H1 (cell line): ENCODE results near the gene INAFM2. TPM values are rescaled to one million over a fixed set of nuclear protein-coding genes. Genes with fewer than 3 reads are reported as not detected.

ENCODE experiments used
- CTCF ChIA-PET: fragments of 300-600 bp; sonication (Branson Sonifier 250); formaldehyde crosslinking; loops from one replicate; lab custom pipeline; 2021; ENCODE audit not compliant: partially characterized antibody; lab: Charles Lee
- POLR2A ChIA-PET: fragments of 300-600 bp; sonication (Branson Sonifier 250); formaldehyde crosslinking; loops from one replicate; lab custom pipeline; 2021; ENCODE audit warnings: inconsistent platforms; ENCODE audit not compliant: partially characterized antibody; lab: Charles Lee
- DNase-seq, 2 experiments: peaks; one replicate each; pipeline versions ENCODE4 v3.0.0 to v3.0.0-alpha.2; 2010 to 2022; ENCODE audit warnings: low spot score in 2 of 2, low read depth in 1 of 2, mixed read lengths in 1 of 2
- FAIRE-seq: peaks from 2 replicates; lab custom pipeline; 2011; peaks lifted over from hg19 to GRCh38; lab: Jason Lieb, UNC
- H2AFZ ChIP-seq: 2 replicates; pipeline ENCODE4 v1.8.1; 2012; ENCODE audit warnings: low read length, inconsistent platforms
- H2AK5ac ChIP-seq: 2 replicates; pipeline ENCODE4 v1.6.1; 2013; ENCODE audit warnings: low read depth, low read length
- H2BK120ac ChIP-seq: replicated peaks from 2 replicates; pipeline ENCODE3; 2013; ENCODE audit warnings: low read depth, low read length, inconsistent platforms
- H2BK12ac ChIP-seq: 2 replicates; pipeline ENCODE4 v1.6.1; 2013; ENCODE audit warnings: low read depth, low read length
- H2BK15ac ChIP-seq: 2 replicates; pipeline ENCODE4 v1.6.1; 2013; ENCODE audit warnings: low read length
- H2BK20ac ChIP-seq: 2 replicates; pipeline ENCODE4 v1.6.1; 2013; ENCODE audit warnings: low read length
- H2BK5ac ChIP-seq: 2 replicates; pipeline ENCODE4 v1.6.1; 2013; ENCODE audit warnings: low read depth, low read length
- H3K14ac ChIP-seq: 2 replicates; pipeline ENCODE4 v1.6.1; 2013; ENCODE audit warnings: inconsistent platforms; ENCODE audit not compliant: insufficient read length
- H3K18ac ChIP-seq: 2 replicates; pipeline ENCODE4 v1.6.1; 2013; ENCODE audit warnings: low read length; ENCODE audit errors: extremely low read depth
- H3K23ac ChIP-seq: 2 replicates; pipeline ENCODE4 v1.6.1; 2013; ENCODE audit warnings: inconsistent platforms; ENCODE audit not compliant: insufficient read length
- H3K23me2 ChIP-seq: 2 replicates; pipeline ENCODE4 v1.6.1; 2013; ENCODE audit warnings: low read depth, low read length
- H3K27ac ChIP-seq: 2 replicates; pipeline ENCODE4 v1.6.1; 2011; ENCODE audit warnings: low read depth, low read length, inconsistent platforms
- H3K27me3 ChIP-seq, 4 experiments: replicated peaks in 1 of 4; 1 replicate in 1 of 4; 2 replicates in 3 of 4; pipeline versions ENCODE4 v1.6.1 to v1.8.1; 2011 to 2013; ENCODE audit warnings: low read length in 3 of 4, mild to moderate bottlenecking in 3 of 4, inconsistent platforms in 2 of 4, mixed read lengths in 2 of 4, moderate library complexity in 1 of 4; ENCODE audit not compliant: control insufficient read depth in 3 of 4, insufficient read depth in 3 of 4; ENCODE audit errors: extremely low read depth in 1 of 4
- H3K36me3 ChIP-seq, 4 experiments: 2 replicates each; pipeline versions ENCODE4 v1.6.1 to v1.8.1; 2011 to 2013; ENCODE audit warnings: mild to moderate bottlenecking in 4 of 4, low read length in 3 of 4, moderate library complexity in 2 of 4, control low read depth in 1 of 4, inconsistent platforms in 1 of 4; ENCODE audit not compliant: insufficient read depth in 4 of 4, control insufficient read depth in 2 of 4
- H3K4ac ChIP-seq: replicated peaks from 2 replicates; pipeline ENCODE3; 2013; ENCODE audit warnings: low read length, low read depth, mixed read lengths, inconsistent platforms; ENCODE audit not compliant: insufficient read length
- H3K4me1 ChIP-seq, 4 experiments: replicated peaks in 1 of 4; 1 replicate in 1 of 4; 2 replicates in 3 of 4; pipeline versions ENCODE4 v1.6.1 to v1.8.1; 2011 to 2013; ENCODE audit warnings: low read length in 3 of 4, inconsistent platforms in 2 of 4, mixed read lengths in 1 of 4; ENCODE audit not compliant: insufficient read depth in 4 of 4, control insufficient read depth in 3 of 4
- H3K4me2 ChIP-seq, 2 experiments: 2 replicates each; pipeline versions ENCODE4 v1.6.1 to v1.8.1; 2011 to 2013; ENCODE audit warnings: low read depth in 2 of 2, low read length in 2 of 2, control low read depth in 1 of 2, inconsistent platforms in 1 of 2, mild to moderate bottlenecking in 1 of 2; ENCODE audit not compliant: insufficient read depth in 1 of 2
- H3K4me3 ChIP-seq, 4 experiments: fragments of 200-600, 300-600 bp in 1 of 4; sonication (generic), shearing (Covaris generic), sonication (Bioruptor Twin) in 1 of 4; 2 replicates each; pipeline versions ENCODE4 v1.5.1 to v1.8.1; 2011 to 2016; ENCODE audit warnings: low read length in 4 of 4, low read depth in 3 of 4, control low read depth in 2 of 4, inconsistent platforms in 2 of 4, mild to moderate bottlenecking in 2 of 4, mixed read lengths in 1 of 4, moderate library complexity in 1 of 4; ENCODE audit not compliant: insufficient read depth in 2 of 4; ENCODE audit errors: extremely low read depth in 1 of 4
- H3K56ac ChIP-seq: replicated peaks from 2 replicates; pipeline ENCODE3; 2013; ENCODE audit warnings: low read depth, mild to moderate bottlenecking, mixed read lengths, low read length, inconsistent platforms; ENCODE audit not compliant: insufficient read length
- H3K79me1 ChIP-seq: 2 replicates; pipeline ENCODE4 v1.6.1; 2013; ENCODE audit warnings: low read depth, low read length, control low read depth
- H3K79me2 ChIP-seq, 2 experiments: 2 replicates each; pipeline versions ENCODE4 v1.6.1 to v1.8.1; 2012 to 2013; ENCODE audit warnings: low read length in 2 of 2, mild to moderate bottlenecking in 2 of 2, inconsistent platforms in 1 of 2; ENCODE audit not compliant: insufficient read depth in 2 of 2, control insufficient read depth in 1 of 2
- H3K9ac ChIP-seq, 4 experiments: replicated peaks in 1 of 4; 1 replicate in 1 of 4; 2 replicates in 3 of 4; pipeline versions ENCODE4 v1.6.1 to v1.8.1; 2011 to 2013; ENCODE audit warnings: low read depth in 3 of 4, low read length in 3 of 4, control low read depth in 2 of 4, mild to moderate bottlenecking in 2 of 4, moderate library complexity in 2 of 4, inconsistent platforms in 1 of 4; ENCODE audit errors: extremely low read depth in 1 of 4
- H3K9me3 ChIP-seq, 2 experiments: 2 replicates each; pipeline versions ENCODE4 v1.6.1 to v1.8.1; 2012 to 2013; ENCODE audit warnings: mild to moderate bottlenecking in 2 of 2, moderate library complexity in 2 of 2, control low read depth in 1 of 2, inconsistent platforms in 1 of 2, low read depth in 1 of 2, low read length in 1 of 2, mixed read lengths in 1 of 2; ENCODE audit not compliant: insufficient read depth in 2 of 2
- H4K20me1 ChIP-seq, 2 experiments: replicated peaks in 1 of 2; 2 replicates each; pipeline versions ENCODE3 to v1.8.1; 2011 to 2013; ENCODE audit warnings: inconsistent platforms in 2 of 2, low read length in 2 of 2, mild to moderate bottlenecking in 1 of 2; ENCODE audit not compliant: insufficient read depth in 2 of 2, control insufficient read depth in 1 of 2
- H4K5ac ChIP-seq: 2 replicates; pipeline ENCODE4 v1.6.1; 2013; ENCODE audit warnings: low read length, low read depth, mixed read lengths, inconsistent platforms; ENCODE audit not compliant: insufficient read length
- H4K8ac ChIP-seq: 2 replicates; pipeline ENCODE4 v1.8.0; 2013; ENCODE audit warnings: mild to moderate bottlenecking, moderate library complexity, low read length, inconsistent platforms; ENCODE audit not compliant: insufficient read depth; ENCODE audit errors: extremely low read depth
- H4K91ac ChIP-seq: replicated peaks from 2 replicates; pipeline ENCODE3; 2013; ENCODE audit warnings: low read length, mixed read lengths, inconsistent platforms; ENCODE audit not compliant: insufficient read length
- ATF2 ChIP-seq: IDR thresholded peaks from 2 replicates; pipeline ENCODE4 v1.6.1; 2012; ENCODE audit warnings: low read length, inconsistent platforms
- CBX5 ChIP-seq: fragments of 300-800, 300-1000 bp; sonication (generic); IDR thresholded peaks from 2 replicates; pipeline ENCODE4 v1.7.1; 2016; ENCODE audit warnings: antibody characterized with exemption, low read length, low read depth
- CHD2 ChIP-seq: IDR thresholded peaks from 2 replicates; pipeline ENCODE4 v1.6.1; 2012; ENCODE audit warnings: low read length, improper control_type of control experiment
- NRF1 ChIP-seq: IDR thresholded peaks from 2 replicates; pipeline ENCODE4 v1.6.1; 2011; ENCODE audit warnings: mild to moderate bottlenecking, low read depth, low read length, improper control_type of control experiment
- POLR2AphosphoS5 ChIP-seq: IDR thresholded peaks from 2 replicates; pipeline ENCODE4 v1.6.1; 2011; ENCODE audit warnings: low read depth, low read length
- POU5F1 ChIP-seq: IDR thresholded peaks from 2 replicates; pipeline ENCODE4 v1.6.1; 2011; ENCODE audit warnings: low read depth, mild to moderate bottlenecking, low read length, moderate library complexity
- RNF2 ChIP-seq: fragments of 200-900, 300-1000 bp; sonication (generic); IDR thresholded peaks from 2 replicates; pipeline ENCODE4 v1.7.1; 2016; ENCODE audit warnings: borderline replicate concordance, low read depth, mild to moderate bottlenecking, antibody characterized with exemption, low read length; ENCODE audit not compliant: poor library complexity, severe bottlenecking; ENCODE audit errors: missing control alignments
- RXRA ChIP-seq: IDR thresholded peaks from 2 replicates; pipeline ENCODE4 v1.6.1; 2011; ENCODE audit warnings: low read depth, mild to moderate bottlenecking, low read length, moderate library complexity; ENCODE audit not compliant: insufficient read depth
- SAP30 ChIP-seq: fragments of 300-600 bp; sonication (generic); IDR thresholded peaks from 2 replicates; pipeline ENCODE4 v1.7.1; 2012; ENCODE audit warnings: low read length, moderate library complexity, mild to moderate bottlenecking, inconsistent platforms; ENCODE audit not compliant: insufficient read depth, insufficient replicate concordance
- SIX5 ChIP-seq: IDR thresholded peaks from 2 replicates; pipeline ENCODE4 v1.6.1; 2011; ENCODE audit warnings: mild to moderate bottlenecking, low read depth, low read length
- TAF1 ChIP-seq: IDR thresholded peaks from 2 replicates; pipeline ENCODE4 v1.6.1; 2011; ENCODE audit warnings: mild to moderate bottlenecking, low read depth, low read length
- YY1 ChIP-seq: IDR thresholded peaks from 2 replicates; pipeline ENCODE4 v1.6.1; 2011; ENCODE audit warnings: low read depth, mild to moderate bottlenecking, low read length
- WGBS, 2 experiments: shearing (Covaris generic) in 1 of 2; methylation state at CpG; one replicate each; pipeline versions ENCODE4 v1.1.6 to v1.1.7; 2013 to 2015; ENCODE audit warnings: low lambda C conversion rate in 2 of 2, mixed read lengths in 2 of 2, inconsistent platforms in 1 of 2, low coverage in 1 of 2, missing lambda C conversion rate in 1 of 2; ENCODE audit not compliant: insufficient replicate concordance in 2 of 2, insufficient coverage in 1 of 2, insufficient read length in 1 of 2; ENCODE audit errors: extremely low coverage in 1 of 2, missing lambda C conversion rate in 1 of 2; 5-methylcytosine and 5-hydroxymethylcytosine counted together
- polyA plus RNA-seq, 7 experiments: library from polyadenylated mRNA; depleted of rRNA in 3 of 7; stranded (reverse) in 5 of 7; unstranded in 2 of 7; fragments of >200 nt in 5 of 7; fragments of 200-250 nt in 2 of 7; gene quantifications; 1 replicate in 5 of 7; 2 replicates in 1 of 7; 4 replicates in 1 of 7; pipeline versions ENCODE4 v1.2.1 to v1.2.3, GENCODE V29; 2011 to 2013; ENCODE audit warnings: missing spikeins in 2 of 7, mixed read lengths in 2 of 7
- total RNA-seq: library from RNA; stranded (reverse); fragmentation: NEBNext Ultra II Directional; extraction: Animal tissue kit (Norgen Biotek cat#: 25700); gene quantifications from 2 replicates; pipeline ENCODE4 v1.2.1, GENCODE V29; 2021

Gene INAFM2
- total and polyA plus RNA-seq, 2 of the 8 experiments (the other 6 are each of a cell fraction or from before 2014, with no cell fraction given): 15.3 to 35.1 TPM

- CTCF ChIA-PET: interaction anchor here (2.1 to 27.9 kb wide), 7 partner anchors 15 to 239 kb away, joined by 4 to 1340 read pairs (median 295); partner anchors contain the start of genes CCDC9B, INAFM2, PAK6 and PLCB2
- Histone ChIP-seq H3K79me1 (no peaks in the 10 kb centered on the region), H3K4me1 (peaks cover 7 to 24% (median 16%) of the 10 kb centered on the region in 4 experiments), H4K5ac (no peak overlapping the region), H3K9me3 (no peaks in the 10 kb centered on the region), H3K56ac (no peak overlapping the region), H3K27ac (no peak overlapping the region), H3K79me2 (no peaks in the 10 kb centered on the region), H2BK20ac (no peak overlapping the region), H4K20me1 (no peaks in the 10 kb centered on the region), H4K91ac (no peak overlapping the region), H2BK5ac (0 out of 2 replicates have a peak overlapping the region, but pooled peaks have one; percentile 52), H3K27me3 (peaks cover 21 to 36% (median 29%) of the 10 kb centered on the region in 4 experiments; a peak in 6 of 7 replicates), H3K14ac (no peak overlapping the region), H3K18ac (no peak overlapping the region), H3K4me3 (no peak overlapping the region), H3K36me3 (peaks cover 0 to 11% (median 0%) of the 10 kb centered on the region in 4 experiments; a peak in 1 of 8 replicates), H3K23ac (no peak overlapping the region), H2BK12ac (no peak overlapping the region), H2AK5ac (no peak overlapping the region), H3K4ac (no peak overlapping the region), H2AFZ (no peak overlapping the region), H3K9ac (no peak overlapping the region), H2BK15ac (no peak overlapping the region; the same call in 1 of the 2 replicates), H3K23me2 (peaks cover 12% of the 10 kb centered on the region; the same call in 1 of the 2 replicates), H2BK120ac (no peak overlapping the region), H4K8ac (no peak overlapping the region), H3K4me2 (no peak overlapping the region)
- WGBS, 2 experiments: 77% methylated on average over 16 of the region's 16 CpGs; no CpG with 5 or more reads in 1 of the 2 experiments
- no peak for FAIRE-seq
- POLR2A ChIA-PET: interaction anchor here (1.7 kb wide), 1 partner anchor 12 kb away, joined by 5 read pairs; no protein-coding TSS in a partner anchor
- DNase-seq: no peak
- TF ChIP-seq SIX5: no peak
- no peak for TF ChIP-seq RXRA
- no peak for TF ChIP-seq RNF2
- TF ChIP-seq CBX5: no peak
- TF ChIP-seq TAF1: no peak
- TF ChIP-seq SAP30: no peak
- no peak for TF ChIP-seq YY1
- no peak for TF ChIP-seq POU5F1
- TF ChIP-seq CHD2: no peak
- TF ChIP-seq ATF2: no peak
- no peak for TF ChIP-seq NRF1
- TF ChIP-seq POLR2AphosphoS5: no peak
These were observed 46.0 kb upstream of the INAFM2 start for GRCh38 chr15:40277471-40277870.
